ENCODE results near the gene NCK2.

GRCh38 chr2:105712166-105712915 is 32.4 kb upstream of the NCK2 start:
- TF ChIP-seq ZBTB33 (CRISPR knock-in tag; IDR thresholded peaks at IDR 0.05) (no peak), THYN1 (CRISPR knock-in tag; IDR thresholded peaks at IDR 0.05; ENCODE audit: borderline replicate concordance, low read depth) (no peak), YY1 (IDR thresholded peaks at IDR 0.05; ENCODE audit: insufficient read depth, insufficient replicate concordance, low read depth, low read length) (no peak), REL (CRISPR knock-in tag; conservative IDR thresholded peaks at IDR 0.05) (no peak), FOXK1 (CRISPR knock-in tag; IDR thresholded peaks at IDR 0.05; ENCODE audit: borderline replicate concordance, low read depth) (no peak)

All from HepG2 (cell line).